NCI-H1092 (cell line): ENCODE measurements around the gene C1orf174.

Source experiments
- DNase-seq: peaks from one replicate; lab custom pipeline; 2025; lab: John Stamatoyannopoulos, UW

Gene C1orf174

GRCh38 chr1:3900150-3900968, at the start of gene C1orf174:
Gene C1orf174, minus strand, starts transcription at chr1:3900272. Its CDS starts 86 bp downstream, at chr1:3900186.
- DNase-seq: no peak

GRCh38 chr1:3948344-3948743, 48.3 kb upstream of the C1orf174 start:
- DNase-seq: no peak

GRCh38 chr1:3945916-3946840, 46.1 kb upstream of the C1orf174 start:
- DNase-seq: no peak

- no peak for DNase-seq
These were observed 45.1 kb upstream of the C1orf174 start for GRCh38 chr1:3945222-3945621.

GRCh38 chr1:3944578-3945125, 44.6 kb upstream of the C1orf174 start:
- DNase-seq: no peak

GRCh38 chr1:3943806-3944577, 43.9 kb upstream of the C1orf174 start:
- DNase-seq: no peak

GRCh38 chr1:3943123-3943431, 43.0 kb upstream of the C1orf174 start:
- no peak for DNase-seq

- DNase-seq: no peak
These were observed 42.5 kb upstream of the C1orf174 start for GRCh38 chr1:3942416-3943122.

- no peak for DNase-seq
These were observed 40.8 kb upstream of the C1orf174 start for GRCh38 chr1:3940754-3941345.

GRCh38 chr1:3940081-3940753, 40.1 kb upstream of the C1orf174 start:
- DNase-seq: no peak

- DNase-seq: no peak
These were observed 39.4 kb upstream of the C1orf174 start for GRCh38 chr1:3939242-3940080.

GRCh38 chr1:3932156-3932919, 32.3 kb upstream of the C1orf174 start:
- DNase-seq: no peak

- no peak for DNase-seq
These were observed 31.2 kb upstream of the C1orf174 start for GRCh38 chr1:3931007-3931912.

- DNase-seq: no peak
These were observed 30.4 kb upstream of the C1orf174 start for GRCh38 chr1:3930301-3931006.

- DNase-seq: no peak
These were observed 29.1 kb upstream of the C1orf174 start for GRCh38 chr1:3929126-3929525.

- no peak for DNase-seq
These were observed 28.5 kb upstream of the C1orf174 start for GRCh38 chr1:3928586-3928985.

- no peak for DNase-seq
These were observed 26.9 kb upstream of the C1orf174 start for GRCh38 chr1:3926956-3927355.
